Neural cell (in vitro differentiated cells): Measurements from ENCODE around the gene MFAP2. TPM values are rescaled to one million over a fixed set of nuclear protein-coding genes. Genes with fewer than 3 reads are reported as not detected.
A peak's percentile ranks its signal among the peaks of the same experiment; 100 is the strongest.

Source experiments
- H2AFZ ChIP-seq: fragments of 200-600, 300-800 bp; sonication (generic), shearing (Covaris generic); 2 replicates; pipeline ENCODE4 v1.6.0; 2014; ENCODE audit warnings: low read depth, mild to moderate bottlenecking, antibody characterized with exemption, low read length, moderate library complexity
- H3F3A ChIP-seq: fragments of 200-600 bp; shearing (Covaris generic); 2 replicates; pipeline ENCODE4 v1.6.1; 2016; ENCODE audit warnings: mild to moderate bottlenecking, moderate library complexity, mixed read lengths, antibody characterized with exemption, low read length; ENCODE audit not compliant: insufficient read depth, poor library complexity, severe bottlenecking
- H3K27ac ChIP-seq: fragments of 200-600, 300-800 bp; sonication (generic), shearing (Covaris generic); 2 replicates; pipeline ENCODE4 v1.5.1; 2014; ENCODE audit warnings: mild to moderate bottlenecking, low read length, moderate library complexity
- H3K27me3 ChIP-seq: fragments of 300-800, 200-600 bp; sonication (generic), shearing (Covaris generic); 2 replicates; pipeline ENCODE4 v1.6.0; 2014; ENCODE audit warnings: mild to moderate bottlenecking, low read depth, low read length, moderate library complexity; ENCODE audit not compliant: insufficient read depth
- H3K36me3 ChIP-seq: fragments of 300-800, 200-600 bp; sonication (generic), shearing (Covaris generic); 2 replicates; pipeline ENCODE4 v1.5.1; 2014; ENCODE audit warnings: mild to moderate bottlenecking, antibody characterized with exemption, low read length, moderate library complexity; ENCODE audit not compliant: insufficient read depth
- H3K4me2 ChIP-seq: fragments of 300-800, 200-600 bp; sonication (generic), shearing (Covaris generic); 2 replicates; pipeline ENCODE4 v1.6.0; 2014; ENCODE audit warnings: mild to moderate bottlenecking, low read length
- H3K4me3 ChIP-seq: fragments of 300-800, 200-600 bp; sonication (generic), shearing (Covaris generic); 2 replicates; pipeline ENCODE4 v1.5.1; 2014; ENCODE audit warnings: mild to moderate bottlenecking, low read length, moderate library complexity
- H3K79me2 ChIP-seq: fragments of 200-600 bp; shearing (Covaris generic); replicated peaks from 2 replicates; pipeline ENCODE4 v1.6.0; 2014; ENCODE audit warnings: mild to moderate bottlenecking, low read length, moderate library complexity; ENCODE audit not compliant: insufficient read depth
- H3K9ac ChIP-seq: fragments of 300-800, 200-600 bp; sonication (generic), shearing (Covaris generic); 2 replicates; pipeline ENCODE4 v1.6.1; 2016; ENCODE audit warnings: mild to moderate bottlenecking, low read length, mixed read lengths
- H3K9me2 ChIP-seq: fragments of 200-600 bp; shearing (Covaris generic); 2 replicates; pipeline ENCODE4 v1.6.1; 2016; ENCODE audit warnings: mild to moderate bottlenecking, low read length, mixed read lengths; ENCODE audit not compliant: insufficient read depth
- H3K9me3 ChIP-seq: fragments of 200-600, 300-800 bp; sonication (generic), shearing (Covaris generic); 2 replicates; pipeline ENCODE4 v1.6.1; 2016; ENCODE audit warnings: mild to moderate bottlenecking, mixed run types, low read length, moderate library complexity, mixed read lengths
- H4K20me1 ChIP-seq: fragments of 200-600 bp; shearing (Covaris generic); 2 replicates; pipeline ENCODE4 v1.6.1; 2016; ENCODE audit warnings: mild to moderate bottlenecking, mixed run types; ENCODE audit not compliant: insufficient read depth
- EP300 ChIP-seq: fragments of 450-650 bp; conservative IDR thresholded peaks from 2 replicates; pipeline ENCODE4 v1.6.1; 2014; ENCODE audit warnings: antibody characterized with exemption, mild to moderate bottlenecking, moderate library complexity; ENCODE audit not compliant: poor library complexity, severe bottlenecking
- EZH2 ChIP-seq: fragments of 200-600, 300-800 bp; shearing (Covaris generic), sonication (generic); IDR thresholded peaks from 2 replicates; pipeline ENCODE4 v1.6.1; 2014; ENCODE audit warnings: antibody characterized with exemption, low read length, borderline replicate concordance, mild to moderate bottlenecking; ENCODE audit not compliant: insufficient read depth, poor library complexity, severe bottlenecking
- MXI1 ChIP-seq: fragments of 450-650 bp; conservative IDR thresholded peaks from 2 replicates; pipeline ENCODE4 v1.6.1; 2014; ENCODE audit warnings: antibody characterized with exemption, mild to moderate bottlenecking; ENCODE audit not compliant: poor library complexity, severe bottlenecking
- POLR2AphosphoS5 ChIP-seq: IDR thresholded peaks from 2 replicates; pipeline ENCODE4 v1.6.1; 2012
- RAD21 ChIP-seq: fragments of 450-650 bp; conservative IDR thresholded peaks from 2 replicates; pipeline ENCODE4 v1.6.1; 2014; ENCODE audit warnings: antibody characterized with exemption, mild to moderate bottlenecking, moderate library complexity
- SMC3 ChIP-seq: fragments of 450-650 bp; conservative IDR thresholded peaks from 2 replicates; pipeline ENCODE4 v1.6.1; 2014; ENCODE audit warnings: antibody characterized with exemption, mild to moderate bottlenecking, moderate library complexity; ENCODE audit not compliant: poor library complexity
- TAF1 ChIP-seq: IDR thresholded peaks from 2 replicates; pipeline ENCODE4 v1.6.1; 2012; ENCODE audit warnings: low read depth
- polyA plus RNA-seq: library from polyadenylated mRNA; depleted of rRNA; stranded (reverse); fragments of >200 nt; gene quantifications from 2 replicates; pipeline ENCODE4 v1.2.3, GENCODE V29; 2014
- TF ChIP-seq, protein P1 (sequence below): fragments of 450-650 bp; IDR thresholded peaks from 2 replicates; pipeline ENCODE4 v1.5.1; 2014; ENCODE audit warnings: antibody characterized with exemption, mild to moderate bottlenecking, moderate library complexity; ENCODE audit not compliant: poor library complexity, severe bottlenecking
- TF ChIP-seq, protein P2 (sequence below): IDR thresholded peaks from 2 replicates; pipeline ENCODE4 v1.6.1; 2012; ENCODE audit warnings: borderline replicate concordance

Gene MFAP2
- polyA plus RNA-seq, 1 donor from 2014 or later, result 68.4 TPM

- no peaks in the 10 kb centered on the region for H3K79me2 ChIP-seq
- TF ChIP-seq POLR2AphosphoS5 (no peak), SMC3 (peak; percentile 44), RAD21 (no peak)
- TF ChIP-seq, protein P1, sequence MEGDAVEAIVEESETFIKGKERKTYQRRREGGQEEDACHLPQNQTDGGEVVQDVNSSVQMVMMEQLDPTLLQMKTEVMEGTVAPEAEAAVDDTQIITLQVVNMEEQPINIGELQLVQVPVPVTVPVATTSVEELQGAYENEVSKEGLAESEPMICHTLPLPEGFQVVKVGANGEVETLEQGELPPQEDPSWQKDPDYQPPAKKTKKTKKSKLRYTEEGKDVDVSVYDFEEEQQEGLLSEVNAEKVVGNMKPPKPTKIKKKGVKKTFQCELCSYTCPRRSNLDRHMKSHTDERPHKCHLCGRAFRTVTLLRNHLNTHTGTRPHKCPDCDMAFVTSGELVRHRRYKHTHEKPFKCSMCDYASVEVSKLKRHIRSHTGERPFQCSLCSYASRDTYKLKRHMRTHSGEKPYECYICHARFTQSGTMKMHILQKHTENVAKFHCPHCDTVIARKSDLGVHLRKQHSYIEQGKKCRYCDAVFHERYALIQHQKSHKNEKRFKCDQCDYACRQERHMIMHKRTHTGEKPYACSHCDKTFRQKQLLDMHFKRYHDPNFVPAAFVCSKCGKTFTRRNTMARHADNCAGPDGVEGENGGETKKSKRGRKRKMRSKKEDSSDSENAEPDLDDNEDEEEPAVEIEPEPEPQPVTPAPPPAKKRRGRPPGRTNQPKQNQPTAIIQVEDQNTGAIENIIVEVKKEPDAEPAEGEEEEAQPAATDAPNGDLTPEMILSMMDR, result peak; percentile 68
- H3K27ac ChIP-seq, result no peak overlapping the region
- no peaks in the 10 kb centered on the region for H3F3A ChIP-seq
- H3K4me3 ChIP-seq, result peak overlapping the region; percentile 33
- H3K9ac ChIP-seq, result peak overlapping the region; percentile 9
- H4K20me1 ChIP-seq, result no peaks in the 10 kb centered on the region
- H3K9me2 ChIP-seq, result no peaks in the 10 kb centered on the region
- no peaks in the 10 kb centered on the region for H3K9me3 ChIP-seq
- H3K27me3 ChIP-seq, result no peaks in the 10 kb centered on the region
- H3K4me2 ChIP-seq, result no peak overlapping the region
- no peaks in the 10 kb centered on the region for H3K36me3 ChIP-seq
- H2AFZ ChIP-seq, result no peak overlapping the region
Observed at GRCh38 chr1:16960560-16961296, 19.7 kb downstream of the MFAP2 start.

- Histone ChIP-seq H3F3A (no peaks in the 10 kb centered on the region), H4K20me1 (no peaks in the 10 kb centered on the region), H3K9me3 (no peaks in the 10 kb centered on the region), H3K79me2 (no peaks in the 10 kb centered on the region), H3K4me3 (no peak overlapping the region), H3K9me2 (no peaks in the 10 kb centered on the region), H2AFZ (no peak overlapping the region), H3K36me3 (no peaks in the 10 kb centered on the region), H3K4me2 (no peak overlapping the region), H3K27ac (no peak overlapping the region), H3K27me3 (no peaks in the 10 kb centered on the region), H3K9ac (no peak overlapping the region)
- no peak for TF ChIP-seq SMC3
- TF ChIP-seq RAD21, result no peak
- no peak for TF ChIP-seq EZH2
- TF ChIP-seq TAF1, result no peak
- TF ChIP-seq, protein P1, result no peak
- TF ChIP-seq, protein P2, sequence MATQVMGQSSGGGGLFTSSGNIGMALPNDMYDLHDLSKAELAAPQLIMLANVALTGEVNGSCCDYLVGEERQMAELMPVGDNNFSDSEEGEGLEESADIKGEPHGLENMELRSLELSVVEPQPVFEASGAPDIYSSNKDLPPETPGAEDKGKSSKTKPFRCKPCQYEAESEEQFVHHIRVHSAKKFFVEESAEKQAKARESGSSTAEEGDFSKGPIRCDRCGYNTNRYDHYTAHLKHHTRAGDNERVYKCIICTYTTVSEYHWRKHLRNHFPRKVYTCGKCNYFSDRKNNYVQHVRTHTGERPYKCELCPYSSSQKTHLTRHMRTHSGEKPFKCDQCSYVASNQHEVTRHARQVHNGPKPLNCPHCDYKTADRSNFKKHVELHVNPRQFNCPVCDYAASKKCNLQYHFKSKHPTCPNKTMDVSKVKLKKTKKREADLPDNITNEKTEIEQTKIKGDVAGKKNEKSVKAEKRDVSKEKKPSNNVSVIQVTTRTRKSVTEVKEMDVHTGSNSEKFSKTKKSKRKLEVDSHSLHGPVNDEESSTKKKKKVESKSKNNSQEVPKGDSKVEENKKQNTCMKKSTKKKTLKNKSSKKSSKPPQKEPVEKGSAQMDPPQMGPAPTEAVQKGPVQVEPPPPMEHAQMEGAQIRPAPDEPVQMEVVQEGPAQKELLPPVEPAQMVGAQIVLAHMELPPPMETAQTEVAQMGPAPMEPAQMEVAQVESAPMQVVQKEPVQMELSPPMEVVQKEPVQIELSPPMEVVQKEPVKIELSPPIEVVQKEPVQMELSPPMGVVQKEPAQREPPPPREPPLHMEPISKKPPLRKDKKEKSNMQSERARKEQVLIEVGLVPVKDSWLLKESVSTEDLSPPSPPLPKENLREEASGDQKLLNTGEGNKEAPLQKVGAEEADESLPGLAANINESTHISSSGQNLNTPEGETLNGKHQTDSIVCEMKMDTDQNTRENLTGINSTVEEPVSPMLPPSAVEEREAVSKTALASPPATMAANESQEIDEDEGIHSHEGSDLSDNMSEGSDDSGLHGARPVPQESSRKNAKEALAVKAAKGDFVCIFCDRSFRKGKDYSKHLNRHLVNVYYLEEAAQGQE, result no peak
- TF ChIP-seq MXI1, result no peak
- no peak for TF ChIP-seq POLR2AphosphoS5
- TF ChIP-seq EP300, result no peak
Observed at GRCh38 chr1:16958475-16958874, 21.9 kb downstream of the MFAP2 start.
